Measurements from ENCODE around the gene NKIRAS1.
"Not testable (repeated sequence)": the region's sequence is repeated elsewhere in the genome, so short reads cannot be mapped to it uniquely, and the experiment has no call there.

The NKIRAS1 gene

GRCh38 chr3:23895181-23895580 is 21.6 kb downstream of the NKIRAS1 start:
- no peak for DNase-seq

GRCh38 chr3:23894254-23895061 is 22.3 kb downstream of the NKIRAS1 start:
- DNase-seq = no peak

- no peak for DNase-seq
These were observed 26.8 kb downstream of the NKIRAS1 start for GRCh38 chr3:23889950-23890349.

- no peak for DNase-seq
These were observed 27.4 kb downstream of the NKIRAS1 start for GRCh38 chr3:23889386-23889785.

- peak in 1 of 2 experiments; percentile 52 for DNase-seq
These were observed 28.1 kb downstream of the NKIRAS1 start for GRCh38 chr3:23888617-23889228.

- DNase-seq = no peak
These were observed 30.5 kb downstream of the NKIRAS1 start for GRCh38 chr3:23886311-23886710.

GRCh38 chr3:23885210-23885609 is 31.6 kb downstream of the NKIRAS1 start:
- DNase-seq = no peak

- DNase-seq = peak in 1 of 2 experiments; percentile 34
These were observed 32.3 kb downstream of the NKIRAS1 start for GRCh38 chr3:23884481-23884880.

- no peak for DNase-seq
These were observed 34.3 kb downstream of the NKIRAS1 start for GRCh38 chr3:23882487-23882918.

- not testable (repeated sequence) for DNase-seq
These were observed 34.8 kb downstream of the NKIRAS1 start for GRCh38 chr3:23881993-23882392.

GRCh38 chr3:23880703-23881339 is 36.0 kb downstream of the NKIRAS1 start:
- DNase-seq = no peak

- DNase-seq = no peak
These were observed 37.3 kb downstream of the NKIRAS1 start for GRCh38 chr3:23879485-23879884.

GRCh38 chr3:23877329-23877980 is 39.3 kb downstream of the NKIRAS1 start:
- no peak for DNase-seq

- DNase-seq = no peak
These were observed 39.9 kb downstream of the NKIRAS1 start for GRCh38 chr3:23876923-23877322.

GRCh38 chr3:23875113-23875725 is 41.6 kb downstream of the NKIRAS1 start:
- DNase-seq = no peak

- no peak for DNase-seq
These were observed 42.3 kb downstream of the NKIRAS1 start for GRCh38 chr3:23874359-23875112.

- no peak for DNase-seq
These were observed 42.8 kb downstream of the NKIRAS1 start for GRCh38 chr3:23873941-23874340.

- no peak for DNase-seq
These were observed 44.5 kb downstream of the NKIRAS1 start for GRCh38 chr3:23872330-23872729.

GRCh38 chr3:23871361-23871760 is 45.4 kb downstream of the NKIRAS1 start:
- DNase-seq = not testable (repeated sequence)

GRCh38 chr3:23870663-23871043 is 46.1 kb downstream of the NKIRAS1 start:
- DNase-seq = not testable (repeated sequence)

GRCh38 chr3:23869977-23870662 is 46.7 kb downstream of the NKIRAS1 start:
- DNase-seq = no peak

GRCh38 chr3:23867838-23868237 is 49.0 kb downstream of the NKIRAS1 start:
- DNase-seq = no peak
